K562 (cell line): ENCODE measurements around the gene CTSW. TPM values are rescaled to one million over a fixed set of nuclear protein-coding genes. Genes with fewer than 3 reads are reported as not detected.

ENCODE experiments used
- MBD1 ChIP-seq: fragments of 250-450 bp; sonication (Bioruptor Pico); IDR thresholded peaks from 2 replicates; pipeline ENCODE4 v1.8.0; 2022; ENCODE audit warnings: inconsistent platforms
- MNT ChIP-seq, 2 experiments: fragments of 450-650 bp; conservative IDR thresholded peaks; 2 replicates each; pipeline ENCODE4 v1.6.1; 2017; ENCODE audit warnings: mild to moderate bottlenecking in 2 of 2, moderate library complexity in 2 of 2
- NRF1 ChIP-seq, 2 experiments: fragments of 450-650 bp; IDR thresholded peaks in 1 of 2; conservative IDR thresholded peaks in 1 of 2; 2 replicates each; pipeline ENCODE4 v1.6.1; 2014; ENCODE audit warnings: mild to moderate bottlenecking in 2 of 2
- PHB ChIP-seq: fragments of 250-450 bp; sonication (Bioruptor Pico); IDR thresholded peaks from 2 replicates; pipeline ENCODE4 v1.5.0; 2021
- RB1 ChIP-seq: fragments of 450-650 bp; IDR thresholded peaks from 2 replicates; pipeline ENCODE4 v1.6.1; 2017; ENCODE audit warnings: low read depth, mild to moderate bottlenecking
- TCF15 ChIP-seq: fragments of 250-450 bp; sonication (Bioruptor Pico); IDR thresholded peaks from 2 replicates; pipeline ENCODE4 v1.8.0; 2022; ENCODE audit warnings: moderate library complexity, mild to moderate bottlenecking, inconsistent platforms
- TSHZ1 ChIP-seq: fragments of 250-450 bp; sonication (Bioruptor Pico); IDR thresholded peaks from 2 replicates; pipeline ENCODE4 v1.4.0; 2020; ENCODE audit warnings: mild to moderate bottlenecking, moderate library complexity
- ZNF324 ChIP-seq: fragments of 250-450 bp; sonication (Bioruptor Pico); IDR thresholded peaks from 2 replicates; pipeline ENCODE4 v1.4.0; 2020; ENCODE audit warnings: mild to moderate bottlenecking
- polyA plus RNA-seq, 8 experiments: library from polyadenylated mRNA; depleted of rRNA in 4 of 8; stranded (reverse) in 5 of 8; unstranded in 3 of 8; fragments of >200 nt; fragmentation: Nextera tagmentation in 2 of 8; fragmentation: Illumina TruSeq in 1 of 8; extraction: Ambion mirVana in 2 of 8; extraction: Trizol in 1 of 8; gene quantifications; 2 replicates each; pipeline versions ENCODE4 v1.2.1 to v1.2.3, GENCODE V29; 2011 to 2014; ENCODE audit warnings: inconsistent platforms in 1 of 8, missing spikeins in 1 of 8
- total RNA-seq, 7 experiments: library from RNA; depleted of rRNA in 6 of 7; stranded (reverse); fragments of >200 nt in 6 of 7; fragmentation: Illumina TruSeq in 2 of 7; extraction: Trizol in 2 of 7; gene quantifications; 2 replicates each; pipeline versions ENCODE4 v1.2.1 to v1.2.3, GENCODE V29; 2011 to 2021; ENCODE audit warnings: low replicate concordance in 1 of 7
- TF ChIP-seq, protein P1 (sequence below): sonication (generic); formaldehyde crosslinking; IDR thresholded peaks from 2 replicates; pipeline ENCODE4 v1.8.1; 2023; ENCODE audit warnings: mild to moderate bottlenecking, missing genetic modification reagents
- TF ChIP-seq, protein P2 (sequence below): sonication (generic); formaldehyde crosslinking; IDR thresholded peaks from 2 replicates; pipeline ENCODE4 v1.8.0; 2022; ENCODE audit warnings: mild to moderate bottlenecking, missing genetic modification reagents
- TF ChIP-seq, protein P3 (sequence below), 3 experiments: fragments of 200-800 bp in 1 of 3; sonication (Bioruptor generic) in 1 of 3; sonication (generic) in 1 of 3; formaldehyde crosslinking in 1 of 3; IDR thresholded peaks; 2 replicates each; pipeline versions ENCODE4 v1.6.1 to v1.8.0; 2016 to 2022; ENCODE audit warnings: mild to moderate bottlenecking in 2 of 3, missing compliant biosample characterization in 2 of 3, missing genetic modification characterization in 2 of 3, missing genetic modification reagents in 1 of 3
- TF ChIP-seq, protein P4 (sequence below): fragments of 450-650 bp; IDR thresholded peaks from 2 replicates; pipeline ENCODE4 v1.6.1; 2016; ENCODE audit warnings: mild to moderate bottlenecking

Gene CTSW
- total and polyA plus RNA-seq, 9 of the 15 experiments (the other 6 are each of a cell fraction or from before 2014, with no cell fraction given), result 0.04 TPM; not detected in 8

GRCh38 chr11:65919141-65919572 lies 39.5 kb downstream of the CTSW start, which contains the start of gene DRAP1 (continued):
- TF ChIP-seq, protein P1, sequence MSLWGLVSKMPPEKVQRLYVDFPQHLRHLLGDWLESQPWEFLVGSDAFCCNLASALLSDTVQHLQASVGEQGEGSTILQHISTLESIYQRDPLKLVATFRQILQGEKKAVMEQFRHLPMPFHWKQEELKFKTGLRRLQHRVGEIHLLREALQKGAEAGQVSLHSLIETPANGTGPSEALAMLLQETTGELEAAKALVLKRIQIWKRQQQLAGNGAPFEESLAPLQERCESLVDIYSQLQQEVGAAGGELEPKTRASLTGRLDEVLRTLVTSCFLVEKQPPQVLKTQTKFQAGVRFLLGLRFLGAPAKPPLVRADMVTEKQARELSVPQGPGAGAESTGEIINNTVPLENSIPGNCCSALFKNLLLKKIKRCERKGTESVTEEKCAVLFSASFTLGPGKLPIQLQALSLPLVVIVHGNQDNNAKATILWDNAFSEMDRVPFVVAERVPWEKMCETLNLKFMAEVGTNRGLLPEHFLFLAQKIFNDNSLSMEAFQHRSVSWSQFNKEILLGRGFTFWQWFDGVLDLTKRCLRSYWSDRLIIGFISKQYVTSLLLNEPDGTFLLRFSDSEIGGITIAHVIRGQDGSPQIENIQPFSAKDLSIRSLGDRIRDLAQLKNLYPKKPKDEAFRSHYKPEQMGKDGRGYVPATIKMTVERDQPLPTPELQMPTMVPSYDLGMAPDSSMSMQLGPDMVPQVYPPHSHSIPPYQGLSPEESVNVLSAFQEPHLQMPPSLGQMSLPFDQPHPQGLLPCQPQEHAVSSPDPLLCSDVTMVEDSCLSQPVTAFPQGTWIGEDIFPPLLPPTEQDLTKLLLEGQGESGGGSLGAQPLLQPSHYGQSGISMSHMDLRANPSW, result no peak
- TF ChIP-seq RB1, result peak; percentile 100
- TF ChIP-seq, protein P2, sequence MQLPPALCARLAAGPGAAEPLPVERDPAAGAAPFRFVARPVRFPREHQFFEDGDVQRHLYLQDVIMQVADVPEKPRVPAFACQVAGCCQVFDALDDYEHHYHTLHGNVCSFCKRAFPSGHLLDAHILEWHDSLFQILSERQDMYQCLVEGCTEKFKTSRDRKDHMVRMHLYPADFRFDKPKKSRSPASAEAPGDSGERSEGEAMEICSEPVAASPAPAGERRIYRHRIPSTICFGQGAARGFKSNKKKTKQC (CRISPR knock-in tag), result peak; percentile 74; the same call in 1 of the 2 replicates
- TF ChIP-seq TCF15 (CRISPR knock-in tag), result no peak
- TF ChIP-seq MNT (conservative IDR thresholded peaks at IDR 0.05), result peak in 1 of 2 experiments; percentile 79
- TF ChIP-seq ZNF324 (CRISPR knock-in tag), result no peak
- TF ChIP-seq, protein P3, sequence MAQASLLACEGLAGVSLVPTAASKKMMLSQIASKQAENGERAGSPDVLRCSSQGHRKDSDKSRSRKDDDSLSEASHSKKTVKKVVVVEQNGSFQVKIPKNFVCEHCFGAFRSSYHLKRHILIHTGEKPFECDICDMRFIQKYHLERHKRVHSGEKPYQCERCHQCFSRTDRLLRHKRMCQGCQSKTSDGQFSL (CRISPR knock-in tag; IDR thresholded peaks at IDR 0.05), result peak; percentile 61; the same call in 1 of the 2 replicates
- TF ChIP-seq, protein P3 (tag; IDR thresholded peaks at IDR 0.05), result no peak
- TF ChIP-seq TSHZ1 (CRISPR knock-in tag), result no peak
- TF ChIP-seq MBD1 (CRISPR knock-in tag), result no peak
- TF ChIP-seq NRF1 (conservative IDR thresholded peaks at IDR 0.05 in 1 of 2, IDR thresholded peaks at IDR 0.05 in 1 of 2), result no peak
- TF ChIP-seq, protein P4, sequence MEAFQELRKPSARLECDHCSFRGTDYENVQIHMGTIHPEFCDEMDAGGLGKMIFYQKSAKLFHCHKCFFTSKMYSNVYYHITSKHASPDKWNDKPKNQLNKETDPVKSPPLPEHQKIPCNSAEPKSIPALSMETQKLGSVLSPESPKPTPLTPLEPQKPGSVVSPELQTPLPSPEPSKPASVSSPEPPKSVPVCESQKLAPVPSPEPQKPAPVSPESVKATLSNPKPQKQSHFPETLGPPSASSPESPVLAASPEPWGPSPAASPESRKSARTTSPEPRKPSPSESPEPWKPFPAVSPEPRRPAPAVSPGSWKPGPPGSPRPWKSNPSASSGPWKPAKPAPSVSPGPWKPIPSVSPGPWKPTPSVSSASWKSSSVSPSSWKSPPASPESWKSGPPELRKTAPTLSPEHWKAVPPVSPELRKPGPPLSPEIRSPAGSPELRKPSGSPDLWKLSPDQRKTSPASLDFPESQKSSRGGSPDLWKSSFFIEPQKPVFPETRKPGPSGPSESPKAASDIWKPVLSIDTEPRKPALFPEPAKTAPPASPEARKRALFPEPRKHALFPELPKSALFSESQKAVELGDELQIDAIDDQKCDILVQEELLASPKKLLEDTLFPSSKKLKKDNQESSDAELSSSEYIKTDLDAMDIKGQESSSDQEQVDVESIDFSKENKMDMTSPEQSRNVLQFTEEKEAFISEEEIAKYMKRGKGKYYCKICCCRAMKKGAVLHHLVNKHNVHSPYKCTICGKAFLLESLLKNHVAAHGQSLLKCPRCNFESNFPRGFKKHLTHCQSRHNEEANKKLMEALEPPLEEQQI, result no peak
- no peak for TF ChIP-seq PHB (CRISPR knock-in tag)
